CD8-positive, alpha-beta memory T cell (primary cell): ENCODE results near the gene ABCC11. TPM values are rescaled to one million over a fixed set of nuclear protein-coding genes. Genes with fewer than 3 reads are reported as not detected.

Experiments
- CTCF ChIA-PET: fragments of 350-600 bp; sonication (Branson Sonifier 250); formaldehyde crosslinking; loops from one replicate; lab custom pipeline; 2021; ENCODE audit warnings: antibody characterized with exemption; lab: Charles Lee
- POLR2A ChIA-PET: fragments of 350-600 bp; sonication (Branson Sonifier 250); formaldehyde crosslinking; loops from one replicate; lab custom pipeline; 2021; ENCODE audit warnings: antibody characterized with exemption; lab: Charles Lee
- DNase-seq, 5 donors: peaks; one replicate each; pipeline versions ENCODE4 v3.0.0 to v3.0.0-alpha.2; 2020 to 2022; ENCODE audit warnings: mixed read lengths in 1 of 5
- H3K27ac ChIP-seq: one replicate; pipeline ENCODE4 v1.7.0; 2013; ENCODE audit warnings: low read depth, mild to moderate bottlenecking, low read length, moderate library complexity
- H3K27me3 ChIP-seq: 2 replicates; pipeline ENCODE4 v1.7.0; 2013; ENCODE audit warnings: low read length, mild to moderate bottlenecking; ENCODE audit not compliant: insufficient read depth, poor library complexity, severe bottlenecking
- H3K36me3 ChIP-seq: 2 replicates; pipeline ENCODE4 v1.7.0; 2013; ENCODE audit warnings: mild to moderate bottlenecking, low read length, moderate library complexity; ENCODE audit not compliant: insufficient read depth
- H3K4me1 ChIP-seq: 2 replicates; pipeline ENCODE4 v1.7.0; 2013; ENCODE audit warnings: mild to moderate bottlenecking, low read length, moderate library complexity; ENCODE audit not compliant: insufficient read depth
- H3K4me3 ChIP-seq: 2 replicates; pipeline ENCODE4 v1.7.0; 2013; ENCODE audit warnings: mild to moderate bottlenecking, low read length
- H3K9me3 ChIP-seq: 2 replicates; pipeline ENCODE4 v1.7.0; 2013; ENCODE audit warnings: mild to moderate bottlenecking, low read length
- H3K27ac Mint-ChIP-seq, 8 donors: one replicate each; pipeline ENCODE4 v1.8.0; 2020 to 2021; ENCODE audit warnings: mixed read lengths in 8 of 8, mild to moderate bottlenecking in 6 of 8, inconsistent platforms in 3 of 8, moderate library complexity in 3 of 8
- H3K27me3 Mint-ChIP-seq, 2 donors: one replicate each; pipeline ENCODE4 v1.8.0; 2020 to 2021; ENCODE audit warnings: mixed read lengths in 2 of 2, mild to moderate bottlenecking in 1 of 2, moderate library complexity in 1 of 2
- H3K36me3 Mint-ChIP-seq, 3 donors: one replicate each; pipeline ENCODE4 v1.8.0; 2020 to 2021; ENCODE audit warnings: mixed read lengths in 3 of 3, inconsistent platforms in 1 of 3, mild to moderate bottlenecking in 1 of 3
- H3K4me1 Mint-ChIP-seq, 3 donors: one replicate each; pipeline ENCODE4 v1.8.0; 2020 to 2021; ENCODE audit warnings: mixed read lengths in 3 of 3, inconsistent platforms in 1 of 3, mild to moderate bottlenecking in 1 of 3
- H3K4me3 Mint-ChIP-seq, 7 donors: one replicate each; pipeline ENCODE4 v1.8.0; 2020 to 2021; ENCODE audit warnings: mixed read lengths in 7 of 7, mild to moderate bottlenecking in 6 of 7, moderate library complexity in 4 of 7, inconsistent platforms in 2 of 7
- H3K9me3 Mint-ChIP-seq, 5 donors: one replicate each; pipeline ENCODE4 v1.8.0; 2020 to 2022; ENCODE audit warnings: mixed read lengths in 5 of 5, mild to moderate bottlenecking in 3 of 5, moderate library complexity in 2 of 5, inconsistent platforms in 1 of 5
- polyA plus RNA-seq: library from polyadenylated mRNA; unstranded; fragments of 300-500 nt; fragmentation: Illumina TruSeq; gene quantifications from one replicate; pipeline ENCODE4 v1.2.3, GENCODE V29; 2021
- total RNA-seq, 2 experiments: library from RNA; stranded (reverse); gene quantifications; one replicate each; pipeline ENCODE4 v1.2.3, GENCODE V29; 2021

Gene ABCC11
- total and polyA plus RNA-seq, 3 experiments from 2014 or later, result 0.22 TPM; not detected in 1

- H3K4me3 ChIP-seq, result no peak overlapping the region
- no peaks in the 10 kb centered on the region for H3K27me3 Mint-ChIP-seq
- peak in 1 of 5 donors; percentile 9 for DNase-seq
- H3K4me3 Mint-ChIP-seq, result peak overlapping the region in 5 of 7 donors; percentile 33 to 81 (median 51)
- ChIA-PET POLR2A (no interaction called here), CTCF (interaction anchor here (2.4 kb wide), 1 partner anchor 338 kb away, joined by 7 read pairs; no protein-coding TSS in a partner anchor)
- H3K36me3 Mint-ChIP-seq, result peaks cover 28 to 62% (median 35%) of the 10 kb centered on the region in 3 donors
- peaks cover 26 to 44% (median 42%) of the 10 kb centered on the region in 3 donors for H3K4me1 Mint-ChIP-seq
- H3K9me3 ChIP-seq, result peaks cover 5% of the 10 kb centered on the region
- H3K36me3 ChIP-seq, result peaks cover 12% of the 10 kb centered on the region
- H3K27ac ChIP-seq, result no peak overlapping the region
- peaks cover 2 to 14% (median 7%) of the 10 kb centered on the region in 5 donors for H3K9me3 Mint-ChIP-seq
- H3K27me3 ChIP-seq, result no peaks in the 10 kb centered on the region
- H3K27ac Mint-ChIP-seq, result peak overlapping the region in 7 of 8 donors; percentile 4 to 92 (median 32)
- H3K4me1 ChIP-seq, result no peaks in the 10 kb centered on the region
Observed at GRCh38 chr16:48284772-48285409, 37.6 kb upstream of the ABCC11 start.

- ChIA-PET POLR2A (no interaction called here), CTCF (interaction anchor here (1.1 to 1.5 kb wide), 3 partner anchors 339 to 1245 kb away, joined by 3 read pairs; no protein-coding TSS in a partner anchor)
- Mint-ChIP-seq H3K4me3 (peak overlapping the region in 1 of 7 donors; percentile 1), H3K27ac (peak overlapping the region in 6 of 8 donors; percentile 4 to 43 (median 11)), H3K27me3 (no peaks in the 10 kb centered on the region), H3K36me3 (peaks cover 27 to 67% (median 29%) of the 10 kb centered on the region in 3 donors), H3K9me3 (peaks cover 0 to 14% (median 6%) of the 10 kb centered on the region in 5 donors), H3K4me1 (peaks cover 28 to 61% (median 51%) of the 10 kb centered on the region in 3 donors)
- H3K27me3 ChIP-seq, result no peaks in the 10 kb centered on the region
- no peak for DNase-seq
- H3K4me3 ChIP-seq, result no peak overlapping the region
- peaks cover 3% of the 10 kb centered on the region for H3K4me1 ChIP-seq
- no peak overlapping the region for H3K27ac ChIP-seq
- H3K36me3 ChIP-seq, result peaks cover 17% of the 10 kb centered on the region
- H3K9me3 ChIP-seq, result peaks cover 5% of the 10 kb centered on the region
Observed at GRCh38 chr16:48282636-48283263, 35.4 kb upstream of the ABCC11 start.

GRCh38 chr16:48280546-48280945 is 33.2 kb upstream of the ABCC11 start:
- peaks cover 29 to 71% (median 48%) of the 10 kb centered on the region in 3 donors for H3K4me1 Mint-ChIP-seq
- H3K4me3 ChIP-seq, result no peak overlapping the region
- no peak for DNase-seq
- POLR2A ChIA-PET, result no interaction called here
- peaks cover 15 to 68% (median 24%) of the 10 kb centered on the region in 3 donors for H3K36me3 Mint-ChIP-seq
- H3K9me3 Mint-ChIP-seq, result peaks cover 0 to 1% (median 0%) of the 10 kb centered on the region in 5 donors
- H3K36me3 ChIP-seq, result peaks cover 8% of the 10 kb centered on the region
- no peaks in the 10 kb centered on the region for H3K27me3 ChIP-seq
- peaks cover 3% of the 10 kb centered on the region for H3K4me1 ChIP-seq
- no peak overlapping the region for H3K4me3 Mint-ChIP-seq
- no peaks in the 10 kb centered on the region for H3K27me3 Mint-ChIP-seq
- H3K27ac Mint-ChIP-seq, result peak overlapping the region in 2 of 8 donors; percentile 19 to 23
- H3K9me3 ChIP-seq, result no peaks in the 10 kb centered on the region
- no peak overlapping the region for H3K27ac ChIP-seq
- CTCF ChIA-PET, result interaction anchor here (1.2 kb wide), 1 partner anchor 343 kb away, joined by 4 read pairs; no protein-coding TSS in a partner anchor

GRCh38 chr16:48279199-48279598 is 31.9 kb upstream of the ABCC11 start:
- ChIA-PET CTCF (no interaction called here), POLR2A (no interaction called here)
- Histone ChIP-seq H3K4me3 (no peak overlapping the region), H3K27me3 (no peaks in the 10 kb centered on the region), H3K9me3 (no peaks in the 10 kb centered on the region), H3K4me1 (peaks cover 3% of the 10 kb centered on the region), H3K27ac (no peak overlapping the region), H3K36me3 (peaks cover 8% of the 10 kb centered on the region)
- peak overlapping the region in 1 of 8 donors; percentile 50 for H3K27ac Mint-ChIP-seq
- H3K9me3 Mint-ChIP-seq, result no peaks in the 10 kb centered on the region
- H3K27me3 Mint-ChIP-seq, result no peaks in the 10 kb centered on the region
- peaks cover 7 to 68% (median 25%) of the 10 kb centered on the region in 3 donors for H3K36me3 Mint-ChIP-seq
- no peak overlapping the region for H3K4me3 Mint-ChIP-seq
- H3K4me1 Mint-ChIP-seq, result peaks cover 18 to 58% (median 35%) of the 10 kb centered on the region in 3 donors
- no peak for DNase-seq

GRCh38 chr16:48277158-48277557 is 29.8 kb upstream of the ABCC11 start:
- Mint-ChIP-seq H3K4me3 (no peak overlapping the region), H3K9me3 (no peaks in the 10 kb centered on the region), H3K27me3 (no peaks in the 10 kb centered on the region), H3K36me3 (peaks cover 6 to 71% (median 19%) of the 10 kb centered on the region in 3 donors), H3K27ac (peak overlapping the region in 3 of 8 donors; percentile 21 to 47 (median 41)), H3K4me1 (peaks cover 7 to 41% (median 17%) of the 10 kb centered on the region in 3 donors)
- ChIA-PET POLR2A (no interaction called here), CTCF (interaction anchor here (1.5 kb wide), 1 partner anchor 346 kb away, joined by 3 read pairs; no protein-coding TSS in a partner anchor)
- Histone ChIP-seq H3K27ac (no peak overlapping the region), H3K27me3 (no peaks in the 10 kb centered on the region), H3K4me3 (no peak overlapping the region), H3K9me3 (no peaks in the 10 kb centered on the region), H3K36me3 (peaks cover 8% of the 10 kb centered on the region), H3K4me1 (peaks cover 3% of the 10 kb centered on the region)
- no peak for DNase-seq

- no peaks in the 10 kb centered on the region for H3K9me3 Mint-ChIP-seq
- H3K4me1 ChIP-seq, result peaks cover 3% of the 10 kb centered on the region
Observed at GRCh38 chr16:48276102-48276501, 28.8 kb upstream of the ABCC11 start.

GRCh38 chr16:48274476-48274875 is 27.1 kb upstream of the ABCC11 start:
- POLR2A ChIA-PET, result no interaction called here
- no peak overlapping the region for H3K4me3 Mint-ChIP-seq
- Histone ChIP-seq H3K4me1 (peaks cover 3% of the 10 kb centered on the region), H3K27me3 (no peaks in the 10 kb centered on the region), H3K4me3 (no peak overlapping the region), H3K36me3 (peaks cover 5% of the 10 kb centered on the region), H3K27ac (no peak overlapping the region), H3K9me3 (no peaks in the 10 kb centered on the region)
- H3K27ac Mint-ChIP-seq, result peak overlapping the region in 1 of 8 donors; percentile 43
- CTCF ChIA-PET, result no interaction called here
- H3K4me1 Mint-ChIP-seq, result peaks cover 7 to 30% (median 8%) of the 10 kb centered on the region in 3 donors
- no peaks in the 10 kb centered on the region for H3K9me3 Mint-ChIP-seq
- peaks cover 6 to 80% (median 20%) of the 10 kb centered on the region in 3 donors for H3K36me3 Mint-ChIP-seq
- no peaks in the 10 kb centered on the region for H3K27me3 Mint-ChIP-seq
- no peak for DNase-seq

More at GRCh38 chr16:48276102-48276501, 28.8 kb upstream of the ABCC11 start:
- ChIA-PET POLR2A (no interaction called here), CTCF (no interaction called here)
- Histone ChIP-seq H3K4me3 (no peak overlapping the region), H3K36me3 (peaks cover 8% of the 10 kb centered on the region), H3K27ac (no peak overlapping the region), H3K27me3 (no peaks in the 10 kb centered on the region), H3K9me3 (no peaks in the 10 kb centered on the region)
- DNase-seq, result no peak
- H3K4me1 Mint-ChIP-seq, result peaks cover 7 to 41% (median 17%) of the 10 kb centered on the region in 3 donors
- no peak overlapping the region for H3K4me3 Mint-ChIP-seq
- H3K27me3 Mint-ChIP-seq, result no peaks in the 10 kb centered on the region
- peak overlapping the region in 1 of 8 donors; percentile 17 for H3K27ac Mint-ChIP-seq
- peaks cover 6 to 77% (median 19%) of the 10 kb centered on the region in 3 donors for H3K36me3 Mint-ChIP-seq
